H1 (cell line): ENCODE results near the gene TMEM132A.

ENCODE experiments used
- ATF2 ChIP-seq: IDR thresholded peaks from 2 replicates; pipeline ENCODE4 v1.6.1; 2012; ENCODE audit warnings: low read length, inconsistent platforms
- EZH2 ChIP-seq: fragments of 200-600 bp; sonication (generic); IDR thresholded peaks from 2 replicates; pipeline ENCODE4 v1.7.1; 2012; ENCODE audit warnings: low read depth, mild to moderate bottlenecking, moderate library complexity, low read length, inconsistent platforms; ENCODE audit not compliant: severe bottlenecking
- TEAD4 ChIP-seq: IDR thresholded peaks from 2 replicates; pipeline ENCODE4 v1.6.1; 2012; ENCODE audit warnings: low read depth, low read length, inconsistent platforms, mixed read lengths

GRCh38 chr11:60910281-60910687 is 14.0 kb upstream of the TMEM132A start:
- TF ChIP-seq TEAD4 (no peak), ATF2 (no peak), EZH2 (no peak)
